ENCODE measurements around the gene SLAIN1. TPM values are rescaled to one million over a fixed set of nuclear protein-coding genes. Genes with fewer than 3 reads are reported as not detected.

The SLAIN1 gene
- total and polyA plus RNA-seq, 2 of the 8 experiments (the other 6 are each of a cell fraction or from before 2014, with no cell fraction given): 35.0 to 37.7 TPM

DNA sequence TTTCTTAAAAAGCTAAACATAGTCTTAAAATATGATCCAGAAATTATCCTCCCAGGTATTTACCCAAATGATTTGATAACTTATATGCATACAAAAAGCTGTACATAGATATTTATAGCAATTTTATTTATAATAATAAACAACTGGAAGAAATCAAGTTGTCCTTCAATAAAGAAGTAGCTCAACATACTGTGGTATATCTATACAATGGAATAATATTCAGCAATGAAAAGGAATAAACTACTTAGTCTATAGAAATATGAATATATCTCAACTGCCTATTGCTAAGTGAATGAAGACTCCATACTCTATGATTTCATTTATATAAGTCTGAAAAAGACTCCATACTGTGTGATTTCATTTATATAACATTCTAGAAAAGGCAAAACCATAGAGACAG lies 47.1 kb upstream of the SLAIN1 start (continued):
- TF ChIP-seq SP1 (IDR thresholded peaks at IDR 0.05; ENCODE audit: low read depth, low read length) (no peak), TBP (IDR thresholded peaks at IDR 0.05; ENCODE audit: low read depth, low read length) (no peak)

Measured in H1 (cell line).